Measurements from ENCODE around the gene MMP15. TPM values are rescaled to one million over a fixed set of nuclear protein-coding genes. Genes with fewer than 3 reads are reported as not detected.

MMP15 gene
- total and polyA plus RNA-seq, 2 of the 4 experiments (the other 2 are of a cell fraction) = 0.18 to 0.56 TPM

DNA sequence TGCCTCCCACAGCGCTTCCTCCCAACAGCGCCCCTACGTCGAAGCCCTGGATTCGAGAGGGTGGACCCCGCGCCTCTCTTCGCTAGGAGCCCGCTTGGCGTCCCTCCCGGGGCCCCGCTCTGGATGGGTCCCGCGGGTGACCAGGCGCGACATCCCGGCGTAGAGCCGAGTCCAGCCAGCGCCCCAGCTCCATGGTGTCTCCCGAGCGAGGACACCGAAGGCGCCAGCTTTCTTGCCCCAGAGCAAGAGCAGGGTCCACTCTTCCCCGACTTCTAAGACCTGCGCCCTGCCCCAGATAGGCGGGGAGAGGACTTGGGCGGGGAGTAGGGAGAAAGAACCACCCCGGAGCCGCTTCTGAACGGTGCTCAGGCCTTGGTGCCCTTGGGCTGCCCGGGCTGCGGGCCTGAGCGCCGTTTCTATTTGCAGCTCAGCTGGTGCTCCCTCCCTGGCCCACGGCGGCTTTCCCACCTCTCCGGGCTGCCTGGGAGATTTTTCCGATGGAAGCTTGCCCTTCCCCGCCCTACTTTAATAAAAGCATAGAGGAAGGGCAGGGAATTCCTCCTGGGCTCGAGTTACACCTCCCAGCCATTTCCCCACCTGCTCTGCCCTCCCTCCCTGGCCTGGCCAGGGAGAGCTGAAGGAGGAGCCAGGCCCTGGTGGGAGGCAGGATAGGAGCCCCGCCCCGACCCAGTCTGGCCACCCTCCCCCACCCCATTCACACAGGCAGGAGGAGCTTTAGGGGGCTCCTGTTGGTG, 1.8 kb downstream of the MMP15 start:
- Histone ChIP-seq H2AK5ac (ENCODE audit: low read depth, low read length) (no peak overlapping the region), H2BK5ac (ENCODE audit: low read depth, low read length, poor library complexity, severe bottlenecking) (no peak overlapping the region), H4K5ac (ENCODE audit: low read depth, low read length) (no peak overlapping the region), H2BK120ac (ENCODE audit: low read depth, low read length) (no peak overlapping the region), H3K56ac (ENCODE audit: extremely low read depth, insufficient read depth, low read length) (no peak overlapping the region), H3K27ac (ENCODE audit: insufficient read depth, low read length) (no peak overlapping the region), H4K20me1 (ENCODE audit: insufficient read depth, low read length) (peaks cover 3% of the 10 kb centered on the region; the same call in 1 of the 2 replicates), H2AK9ac (replicated peaks; ENCODE audit: low read depth, low read length, poor library complexity) (no peak overlapping the region), H3K18ac (ENCODE audit: low read depth, low read length) (no peak overlapping the region), H3K23ac (ENCODE audit: low read depth, low read length) (no peak overlapping the region), H3K27me3 (ENCODE audit: control insufficient read depth, insufficient read depth, low read length) (peaks cover 38% of the 10 kb centered on the region), H3K14ac (replicated peaks; ENCODE audit: low read depth, low read length) (no peak overlapping the region), H2AFZ (replicated peaks; ENCODE audit: low read length, poor library complexity) (peak overlapping the region; percentile 26), H3K9me1 (ENCODE audit: insufficient read depth, low read length) (peaks cover 2% of the 10 kb centered on the region; the same call in 1 of the 2 replicates), H4K91ac (ENCODE audit: insufficient read depth, low read depth, low read length) (no peak overlapping the region), H3K79me1 (ENCODE audit: low read depth in 1 of 2, low read length in 2 of 2) (no peaks in the 10 kb centered on the region), H3K4me1 (ENCODE audit: control insufficient read depth, insufficient read depth, low read length) (peaks cover 8% of the 10 kb centered on the region; the same call in 1 of the 2 replicates), H3K4me3 (ENCODE audit: insufficient read depth, low read depth, low read length) (no peak overlapping the region), H3K4me2 (ENCODE audit: low read depth, low read length) (no peak overlapping the region; the same call in 1 of the 2 replicates), H3K9me3 (ENCODE audit: control insufficient read depth, insufficient read depth, low read length) (no peaks in the 10 kb centered on the region), H2BK20ac (ENCODE audit: low read depth, low read length) (no peak overlapping the region), H3K9ac (ENCODE audit: low read depth, low read length) (no peak overlapping the region), H3K36me3 (ENCODE audit: control insufficient read depth, insufficient read depth, low read length) (no peaks in the 10 kb centered on the region), H2BK15ac (ENCODE audit: low read depth, low read length) (no peak overlapping the region), H3K4ac (ENCODE audit: low read depth, low read length) (no peak overlapping the region), H4K8ac (ENCODE audit: low read depth in 2 of 2, low read length in 2 of 2) (no peak overlapping the region)
- ChIA-PET POLR2A (ENCODE audit: unreplicated experiment) (no interaction called here), CTCF (interaction anchor here (0.5 to 1.5 kb wide), 2 partner anchors 94 to 156 kb away, joined by 3 to 7 read pairs; no protein-coding TSS in a partner anchor)
- intact Hi-C loops (cut with micrococcal nuclease) (no loop called here), in situ Hi-C loops (cut with MboI; ENCODE audit: low sequenced_read_pairs) (no loop called here), dilution Hi-C loops (cut with HindIII; ENCODE audit: low sequenced_read_pairs, unreplicated experiment) (no loop called here)
- 3% methylated on average over 6 of the region's 43 CpGs; no CpG with 5 or more reads in 1 of the 2 experiments for WGBS, 2 experiments (ENCODE audit: extremely low coverage in 2 of 2, insufficient read length in 1 of 2)
- ATAC-seq (ENCODE audit: low read depth) = no peak
- no TSS peak for BruUV-seq (replicated peaks)
- DNase-seq = no peak
- TF ChIP-seq MXI1 (IDR thresholded peaks at IDR 0.05; ENCODE audit: borderline replicate concordance, low read depth, low read length) (no peak), RCOR1 (IDR thresholded peaks at IDR 0.05; ENCODE audit: insufficient replicate concordance, low read length) (no peak), NFE2L2 (IDR thresholded peaks at IDR 0.05; ENCODE audit: low read depth, low read length) (no peak), CEBPB (IDR thresholded peaks at IDR 0.05; ENCODE audit: low read depth, low read length) (no peak), MAFK (IDR thresholded peaks at IDR 0.05; ENCODE audit: low read depth, low read length) (no peak), RFX5 (IDR thresholded peaks at IDR 0.05; ENCODE audit: low read depth, low read length) (no peak), RAD21 (IDR thresholded peaks at IDR 0.05; ENCODE audit: low read length) (no peak), BHLHE40 (IDR thresholded peaks at IDR 0.05; ENCODE audit: low read depth, low read length) (no peak), CTCF (conservative IDR thresholded peaks at IDR 0.05; ENCODE audit: low read depth, low read length) (no peak), POLR2A (IDR thresholded peaks at IDR 0.05; ENCODE audit: low read depth, low read length) (no peak), FOS (IDR thresholded peaks at IDR 0.05; ENCODE audit: low read depth, low read length) (no peak), SMC3 (IDR thresholded peaks at IDR 0.05; ENCODE audit: low read depth, low read length) (no peak), MAZ (IDR thresholded peaks at IDR 0.05; ENCODE audit: borderline replicate concordance, low read depth, low read length) (no peak), CHD1 (IDR thresholded peaks at IDR 0.05; ENCODE audit: low read depth, low read length) (no peak)
- TF ChIP-seq, protein P1, sequence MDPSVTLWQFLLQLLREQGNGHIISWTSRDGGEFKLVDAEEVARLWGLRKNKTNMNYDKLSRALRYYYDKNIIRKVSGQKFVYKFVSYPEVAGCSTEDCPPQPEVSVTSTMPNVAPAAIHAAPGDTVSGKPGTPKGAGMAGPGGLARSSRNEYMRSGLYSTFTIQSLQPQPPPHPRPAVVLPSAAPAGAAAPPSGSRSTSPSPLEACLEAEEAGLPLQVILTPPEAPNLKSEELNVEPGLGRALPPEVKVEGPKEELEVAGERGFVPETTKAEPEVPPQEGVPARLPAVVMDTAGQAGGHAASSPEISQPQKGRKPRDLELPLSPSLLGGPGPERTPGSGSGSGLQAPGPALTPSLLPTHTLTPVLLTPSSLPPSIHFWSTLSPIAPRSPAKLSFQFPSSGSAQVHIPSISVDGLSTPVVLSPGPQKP (IDR thresholded peaks at IDR 0.05; ENCODE audit: borderline replicate concordance, low read depth, low read length) = no peak

Measured in IMR-90 (cell line).